ENCODE measurements around the gene CCDC85A.

GRCh38 chr2:56286936-56287335 is 103.1 kb downstream of the CCDC85A start:
- TF ChIP-seq, protein P1, sequence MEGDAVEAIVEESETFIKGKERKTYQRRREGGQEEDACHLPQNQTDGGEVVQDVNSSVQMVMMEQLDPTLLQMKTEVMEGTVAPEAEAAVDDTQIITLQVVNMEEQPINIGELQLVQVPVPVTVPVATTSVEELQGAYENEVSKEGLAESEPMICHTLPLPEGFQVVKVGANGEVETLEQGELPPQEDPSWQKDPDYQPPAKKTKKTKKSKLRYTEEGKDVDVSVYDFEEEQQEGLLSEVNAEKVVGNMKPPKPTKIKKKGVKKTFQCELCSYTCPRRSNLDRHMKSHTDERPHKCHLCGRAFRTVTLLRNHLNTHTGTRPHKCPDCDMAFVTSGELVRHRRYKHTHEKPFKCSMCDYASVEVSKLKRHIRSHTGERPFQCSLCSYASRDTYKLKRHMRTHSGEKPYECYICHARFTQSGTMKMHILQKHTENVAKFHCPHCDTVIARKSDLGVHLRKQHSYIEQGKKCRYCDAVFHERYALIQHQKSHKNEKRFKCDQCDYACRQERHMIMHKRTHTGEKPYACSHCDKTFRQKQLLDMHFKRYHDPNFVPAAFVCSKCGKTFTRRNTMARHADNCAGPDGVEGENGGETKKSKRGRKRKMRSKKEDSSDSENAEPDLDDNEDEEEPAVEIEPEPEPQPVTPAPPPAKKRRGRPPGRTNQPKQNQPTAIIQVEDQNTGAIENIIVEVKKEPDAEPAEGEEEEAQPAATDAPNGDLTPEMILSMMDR (IDR thresholded peaks at IDR 0.05) = no peak
- TF ChIP-seq POLR2A (IDR thresholded peaks at IDR 0.05) (no peak), EP300 (IDR thresholded peaks at IDR 0.05; ENCODE audit: low read depth) (no peak)

All from transverse colon (tissue), 3 donors.